ENCODE data around the gene FGGY.
"Not testable (repeated sequence)": the region's sequence is repeated elsewhere in the genome, so short reads cannot be mapped to it uniquely, and the experiment has no call there.

Gene FGGY

GRCh38 chr1:59638231-59638711 lies 341.4 kb downstream of the FGGY start:
- DNase-seq (ENCODE audit: low read depth in 2 of 2) = no peak

GRCh38 chr1:59639266-59639665 lies 342.4 kb downstream of the FGGY start:
- DNase-seq (ENCODE audit: low read depth in 2 of 2) = no peak

GRCh38 chr1:59640851-59641250 lies 344.0 kb downstream of the FGGY start:
- no peak for DNase-seq (ENCODE audit: low read depth in 2 of 2)

GRCh38 chr1:59641836-59642235 lies 344.9 kb downstream of the FGGY start:
- DNase-seq (ENCODE audit: low read depth in 2 of 2) = no peak

- no peak for DNase-seq (ENCODE audit: low read depth in 2 of 2)
These were observed 346.6 kb downstream of the FGGY start for GRCh38 chr1:59643526-59643925.

GRCh38 chr1:59645893-59646292 lies 349.0 kb downstream of the FGGY start:
- no peak for DNase-seq (ENCODE audit: low read depth in 2 of 2)

GRCh38 chr1:59653142-59653958 lies 356.5 kb downstream of the FGGY start:
- DNase-seq (ENCODE audit: low read depth in 2 of 2) = not testable (repeated sequence)

GRCh38 chr1:59653968-59654367 lies 357.1 kb downstream of the FGGY start:
- no peak for DNase-seq (ENCODE audit: low read depth in 2 of 2)

- no peak for DNase-seq (ENCODE audit: low read depth in 2 of 2)
These were observed 361.1 kb downstream of the FGGY start for GRCh38 chr1:59657873-59658465.

- DNase-seq (ENCODE audit: low read depth in 2 of 2) = no peak
These were observed 367.3 kb downstream of the FGGY start for GRCh38 chr1:59664166-59664565.

- no peak for DNase-seq (ENCODE audit: low read depth in 2 of 2)
These were observed 369.2 kb downstream of the FGGY start for GRCh38 chr1:59666106-59666505.

- no peak for DNase-seq (ENCODE audit: low read depth in 2 of 2)
These were observed 370.1 kb downstream of the FGGY start for GRCh38 chr1:59667020-59667419.

GRCh38 chr1:59669752-59670312 lies 372.9 kb downstream of the FGGY start:
- no peak for DNase-seq (ENCODE audit: low read depth in 2 of 2)

- no peak for DNase-seq (ENCODE audit: low read depth in 2 of 2)
These were observed 373.8 kb downstream of the FGGY start for GRCh38 chr1:59670662-59671061.

GRCh38 chr1:59671066-59671952 lies 374.4 kb downstream of the FGGY start:
- DNase-seq (ENCODE audit: low read depth in 2 of 2) = no peak

GRCh38 chr1:59671953-59672305 lies 375.0 kb downstream of the FGGY start:
- no peak for DNase-seq (ENCODE audit: low read depth in 2 of 2)

- DNase-seq (ENCODE audit: low read depth in 2 of 2) = no peak
These were observed 376.1 kb downstream of the FGGY start for GRCh38 chr1:59672851-59673572.

GRCh38 chr1:59673573-59674450 lies 376.9 kb downstream of the FGGY start:
- DNase-seq (ENCODE audit: low read depth in 2 of 2) = no peak

GRCh38 chr1:59674595-59674994 lies 377.7 kb downstream of the FGGY start:
- no peak for DNase-seq (ENCODE audit: low read depth in 2 of 2)

GRCh38 chr1:59675936-59676335 lies 379.0 kb downstream of the FGGY start:
- DNase-seq (ENCODE audit: low read depth in 2 of 2) = no peak

All from stimulated activated CD8-positive, alpha-beta memory T cell treated with anti-CD3 and anti-CD28 coated beads, Interleukin-15, amount 100 ng/mL, for 4 hours (primary cell).